ENCODE measurements around the gene CCDC88C. TPM values are rescaled to one million over a fixed set of nuclear protein-coding genes. Genes with fewer than 3 reads are reported as not detected.
"Not testable (repeated sequence)": the region's sequence is repeated elsewhere in the genome, so short reads cannot be mapped to it uniquely, and the experiment has no call there.

CCDC88C gene
- total RNA-seq, 1 donor = 77.3 TPM

DNA sequence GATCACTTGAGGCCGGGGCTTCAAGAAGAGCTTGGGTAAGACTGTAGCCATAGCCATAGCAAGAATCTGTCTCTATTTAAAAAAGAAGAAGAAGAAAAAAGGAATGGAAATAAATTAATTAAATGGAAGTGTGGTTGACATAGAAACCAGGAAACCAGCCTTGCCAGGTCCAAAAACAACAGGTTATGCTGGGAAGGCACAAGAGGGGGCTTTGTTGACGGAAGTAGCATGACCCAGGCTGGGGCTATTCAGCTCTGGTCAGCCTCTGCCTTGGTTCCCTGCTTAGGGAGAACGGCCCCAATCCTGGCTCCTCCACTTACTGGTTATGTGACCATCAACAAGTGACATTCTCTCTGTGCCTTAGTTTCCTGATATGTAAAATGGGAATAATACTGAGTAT is 158.7 kb downstream of the CCDC88C start:
- DNase-seq (ENCODE audit: low read depth in 2 of 3, low spot score in 2 of 3) = no peak

GRCh38 chr14:91258011-91258618 is 159.5 kb downstream of the CCDC88C start:
- DNase-seq (ENCODE audit: low read depth in 2 of 3, low spot score in 2 of 3) = no peak

DNA sequence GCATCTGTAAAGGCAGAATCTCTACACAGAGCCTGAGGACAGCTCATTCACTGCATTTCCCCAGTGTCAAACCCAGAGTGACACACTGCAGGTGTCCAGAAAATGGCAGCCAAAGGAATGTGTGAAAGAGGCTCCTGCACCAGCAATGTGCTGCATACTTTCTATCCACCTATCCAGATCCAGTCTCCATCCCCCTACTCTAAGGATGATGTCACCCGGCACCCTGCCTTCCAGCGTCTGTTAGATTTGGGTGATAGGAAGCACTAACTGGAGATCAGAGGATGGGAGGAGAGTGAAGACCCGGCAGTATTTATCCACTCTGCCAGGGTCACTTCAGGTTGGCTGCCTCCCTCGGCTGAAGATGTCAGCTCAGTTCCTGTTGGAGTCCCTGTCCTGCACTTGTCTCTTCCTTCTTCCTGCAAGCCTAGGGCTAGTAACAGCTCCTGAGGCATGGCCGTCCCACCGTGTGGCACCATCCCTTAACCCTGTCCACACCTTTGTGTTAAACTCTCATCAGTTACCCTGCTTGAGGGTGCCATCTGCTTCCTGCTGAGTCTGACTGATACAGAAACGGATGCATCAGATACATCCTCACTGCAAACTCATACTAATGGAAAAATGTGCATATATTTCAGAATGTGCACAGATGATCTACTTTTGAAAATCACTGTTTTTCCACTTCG is 160.2 kb downstream of the CCDC88C start:
- DNase-seq (ENCODE audit: low read depth in 2 of 3, low spot score in 2 of 3) = peak in 2 of 3 donors; percentile 55 to 77

- DNase-seq (ENCODE audit: low read depth in 2 of 3, low spot score in 2 of 3) = no peak
Measured at GRCh38 chr14:91256661-91257060, 161.0 kb downstream of the CCDC88C start.

- no peak for DNase-seq (ENCODE audit: low read depth in 2 of 3, low spot score in 2 of 3)
Measured at GRCh38 chr14:91255026-91255695, 162.5 kb downstream of the CCDC88C start.

DNA sequence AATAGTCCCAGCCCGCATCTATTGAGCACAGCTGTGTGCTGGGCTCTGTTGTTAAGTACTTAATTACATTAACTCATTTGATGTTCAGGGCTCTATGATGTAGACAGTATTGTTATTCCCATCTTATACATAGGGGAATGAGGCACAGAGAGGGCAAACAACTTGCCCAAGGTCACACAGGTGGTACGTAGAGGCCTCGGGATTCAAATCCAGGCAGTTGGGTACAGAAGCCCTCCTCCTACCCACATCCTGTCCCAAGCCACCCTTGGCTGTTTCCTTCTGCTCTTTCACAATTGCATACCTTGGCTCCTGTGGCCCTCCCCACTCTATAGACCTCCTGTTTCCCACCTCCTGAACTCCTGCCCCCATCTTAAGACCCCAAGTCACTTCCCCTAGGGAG is 163.2 kb downstream of the CCDC88C start:
- no peak for DNase-seq (ENCODE audit: low read depth in 2 of 3, low spot score in 2 of 3)

DNA sequence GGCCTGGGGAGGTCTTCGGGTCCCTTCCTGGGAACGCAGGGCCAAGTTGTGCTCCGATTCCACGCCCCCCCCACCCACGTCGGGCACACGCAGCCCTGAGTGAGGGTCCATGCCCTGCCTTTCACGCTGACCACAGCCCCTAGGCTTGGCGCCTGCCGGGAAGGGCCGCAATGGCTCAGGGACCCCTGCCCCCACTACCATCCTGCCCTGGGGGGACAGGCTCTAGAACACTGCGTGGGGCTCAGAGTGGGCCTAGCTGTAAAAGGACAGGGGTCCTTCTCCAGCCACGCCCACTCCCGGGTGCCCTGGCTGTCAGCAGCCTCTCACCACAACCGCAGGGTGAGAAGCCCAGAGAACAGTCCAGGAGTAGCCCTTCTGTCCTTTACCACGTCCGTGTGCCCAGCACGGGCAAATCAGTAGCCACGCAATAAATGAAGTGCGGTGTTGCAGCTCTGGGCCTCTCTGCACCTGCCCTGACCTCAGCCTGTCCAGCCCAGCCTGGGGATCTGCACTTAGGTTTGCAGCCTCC is 163.8 kb downstream of the CCDC88C start:
- DNase-seq (ENCODE audit: low read depth in 2 of 3, low spot score in 2 of 3) = no peak

- no peak for DNase-seq (ENCODE audit: low read depth in 2 of 3, low spot score in 2 of 3)
Measured at GRCh38 chr14:91252871-91253794, 164.5 kb downstream of the CCDC88C start.

GRCh38 chr14:91250912-91251311 is 166.7 kb downstream of the CCDC88C start:
- DNase-seq (ENCODE audit: low read depth in 2 of 3, low spot score in 2 of 3) = no peak

GRCh38 chr14:91249841-91250616 is 167.6 kb downstream of the CCDC88C start:
- DNase-seq (ENCODE audit: low read depth in 2 of 3, low spot score in 2 of 3) = peak in 2 of 3 donors; percentile 62 to 63

- peak in 1 of 3 donors; percentile 72 for DNase-seq (ENCODE audit: low read depth in 2 of 3, low spot score in 2 of 3)
Measured at GRCh38 chr14:91246051-91246852, 171.4 kb downstream of the CCDC88C start.

DNA sequence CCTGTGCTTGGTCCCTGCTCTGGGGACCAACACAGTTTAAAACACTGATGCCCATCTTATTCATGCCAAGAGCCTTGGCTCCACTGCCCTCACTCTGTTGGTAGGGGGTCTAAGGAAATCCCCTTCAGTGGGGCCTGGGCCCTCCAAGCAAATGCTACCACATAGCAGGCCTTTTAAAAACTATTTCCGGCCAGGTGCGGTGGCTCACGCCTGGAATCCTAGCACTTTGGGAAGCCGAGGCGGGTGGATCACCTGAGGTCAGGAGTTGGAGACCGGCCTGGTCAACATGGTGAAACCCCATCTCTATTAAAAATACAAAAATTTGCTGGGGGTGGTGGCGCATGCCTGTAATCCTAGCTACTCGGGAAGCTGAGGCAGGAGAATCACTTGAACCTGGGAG is 172.0 kb downstream of the CCDC88C start:
- not testable (repeated sequence) for DNase-seq (ENCODE audit: low read depth in 2 of 3, low spot score in 2 of 3)

DNA sequence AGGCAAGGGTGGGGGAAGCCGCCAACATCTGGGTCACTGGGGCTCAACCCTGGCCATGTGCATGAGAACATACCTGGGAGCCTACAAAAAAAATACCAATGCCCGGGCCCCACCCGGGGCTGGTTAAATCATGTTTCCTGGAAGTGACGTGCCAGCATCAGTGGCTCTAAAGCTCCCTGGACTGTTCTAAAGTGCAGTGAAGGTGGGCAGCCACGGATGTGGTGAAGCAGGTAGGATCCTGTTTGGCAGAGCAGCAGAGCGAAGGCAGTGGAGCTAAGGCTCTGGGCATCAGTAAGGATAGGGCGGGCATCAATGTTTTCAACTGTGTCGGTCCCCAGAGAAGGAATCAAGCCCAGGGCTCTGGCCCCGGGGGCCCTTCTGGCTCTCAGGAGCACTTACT is 172.6 kb downstream of the CCDC88C start:
- no peak for DNase-seq (ENCODE audit: low read depth in 2 of 3, low spot score in 2 of 3)

- peak in 2 of 3 donors; percentile 41 to 56 for DNase-seq (ENCODE audit: low read depth in 2 of 3, low spot score in 2 of 3)
Measured at GRCh38 chr14:91244501-91244901, 173.1 kb downstream of the CCDC88C start, which contains the start of gene GPR68. TSS of gene GPR68 (minus strand) at chr14:91244704. CDS start at chr14:91235050, 9,654 bp downstream.

- no peak for DNase-seq (ENCODE audit: low read depth in 2 of 3, low spot score in 2 of 3)
Measured at GRCh38 chr14:91243074-91243471, 174.5 kb downstream of the CCDC88C start.

- DNase-seq (ENCODE audit: low read depth in 2 of 3, low spot score in 2 of 3) = no peak
Measured at GRCh38 chr14:91242635-91243034, 175.0 kb downstream of the CCDC88C start.

DNA sequence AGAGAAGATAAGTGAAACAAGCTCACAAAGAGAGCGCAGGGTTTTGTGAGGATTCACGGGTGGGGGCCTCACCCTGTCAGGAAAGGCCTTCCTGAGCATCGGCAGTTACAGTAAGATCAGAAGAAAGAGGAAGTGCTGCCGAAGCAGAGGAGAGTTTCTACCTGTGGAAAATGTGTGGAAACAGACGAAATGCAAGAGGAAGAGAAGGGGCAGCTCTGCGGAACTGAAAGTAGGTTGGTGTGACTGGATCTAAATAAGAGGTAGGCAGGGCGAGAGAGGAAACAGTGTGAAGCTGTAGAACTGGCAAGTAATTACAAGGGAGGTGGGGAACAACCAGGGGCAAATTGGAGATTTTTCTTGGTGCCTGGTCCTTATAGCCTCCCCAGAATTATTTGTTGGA is 175.8 kb downstream of the CCDC88C start:
- peak in 2 of 3 donors; percentile 39 to 50 for DNase-seq (ENCODE audit: low read depth in 2 of 3, low spot score in 2 of 3)

DNA sequence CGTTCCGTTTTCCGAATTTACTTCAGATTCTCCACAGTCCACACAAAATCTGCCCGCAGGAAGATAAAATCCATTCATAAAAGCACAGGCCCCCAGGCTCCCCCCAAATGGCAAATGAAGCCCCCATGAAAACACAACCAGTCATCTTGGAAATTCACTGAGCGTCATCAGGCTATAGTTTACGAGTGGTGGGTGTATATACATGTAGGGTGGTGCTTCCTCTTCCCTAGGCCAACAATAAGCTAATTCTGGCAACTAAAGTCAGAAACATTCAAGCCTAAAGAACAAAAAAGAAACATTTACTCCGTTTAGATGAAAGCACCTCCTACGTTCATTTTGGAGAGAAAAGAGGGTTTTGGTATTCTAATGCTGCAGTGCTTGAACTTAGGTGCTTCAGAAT is 179.0 kb downstream of the CCDC88C start:
- DNase-seq (ENCODE audit: low read depth in 2 of 3, low spot score in 2 of 3) = no peak

- no peak for DNase-seq (ENCODE audit: low read depth in 2 of 3, low spot score in 2 of 3)
Measured at GRCh38 chr14:91238085-91238484, 179.5 kb downstream of the CCDC88C start.

Data from hematopoietic multipotent progenitor cell (in vitro differentiated cells).